GM18868 (cell line): ENCODE results near the gene PPP1R36.
A peak's percentile ranks its signal among the peaks of the same experiment; 100 is the strongest.
"Not testable (repeated sequence)": the region's sequence is repeated elsewhere in the genome, so short reads cannot be mapped to it uniquely, and the experiment has no call there.

Source experiments
- ATAC-seq: cut with Tn5 transposase; IDR thresholded peaks from one replicate; pipeline ENCODE4 v1.9.1; 2021; ENCODE audit warnings: mild to moderate bottlenecking, moderate library complexity; ENCODE audit not compliant: unreplicated experiment

The PPP1R36 gene

GRCh38 chr14:64562436-64562835 lies 12.7 kb downstream of the PPP1R36 start:
- ATAC-seq: no peak

GRCh38 chr14:64563696-64564095 lies 13.9 kb downstream of the PPP1R36 start:
- ATAC-seq: no peak

GRCh38 chr14:64566651-64567122 lies 16.9 kb downstream of the PPP1R36 start:
- ATAC-seq: no peak

- no peak for ATAC-seq
These were observed 19.4 kb downstream of the PPP1R36 start for GRCh38 chr14:64569138-64569631.

- ATAC-seq: not testable (repeated sequence)
These were observed 19.9 kb downstream of the PPP1R36 start for GRCh38 chr14:64569646-64570045.

GRCh38 chr14:64572386-64573104 lies 22.8 kb downstream of the PPP1R36 start:
- ATAC-seq: no peak

- ATAC-seq: no peak
These were observed 23.3 kb downstream of the PPP1R36 start for GRCh38 chr14:64573109-64573508.

GRCh38 chr14:64574371-64575107 lies 24.8 kb downstream of the PPP1R36 start:
- ATAC-seq: no peak

GRCh38 chr14:64577211-64577610 lies 27.4 kb downstream of the PPP1R36 start:
- no peak for ATAC-seq

- ATAC-seq: no peak
These were observed 30.7 kb downstream of the PPP1R36 start for GRCh38 chr14:64580467-64580866.

GRCh38 chr14:64581363-64581762 lies 31.6 kb downstream of the PPP1R36 start:
- ATAC-seq: no peak

GRCh38 chr14:64581817-64582216 lies 32.1 kb downstream of the PPP1R36 start:
- ATAC-seq: no peak

GRCh38 chr14:64584190-64584589 lies 34.4 kb downstream of the PPP1R36 start:
- no peak for ATAC-seq

GRCh38 chr14:64591809-64592208 lies 42.0 kb downstream of the PPP1R36 start:
- no peak for ATAC-seq

- ATAC-seq: no peak
These were observed 44.7 kb downstream of the PPP1R36 start for GRCh38 chr14:64594438-64594837.

- ATAC-seq: peak; percentile 91
These were observed 48.6 kb downstream of the PPP1R36 start for GRCh38 chr14:64598404-64598803.

- no peak for ATAC-seq
These were observed 51.8 kb downstream of the PPP1R36 start for GRCh38 chr14:64601571-64601970.

GRCh38 chr14:64602826-64603225 lies 53.1 kb downstream of the PPP1R36 start:
- ATAC-seq: no peak

GRCh38 chr14:64604001-64604400 lies 54.2 kb downstream of the PPP1R36 start:
- ATAC-seq: no peak

- ATAC-seq: no peak
These were observed 55.1 kb downstream of the PPP1R36 start for GRCh38 chr14:64604881-64605280.

GRCh38 chr14:64605926-64606685 lies 56.3 kb downstream of the PPP1R36 start:
- no peak for ATAC-seq
